K562 (cell line): ENCODE measurements around the gene ARSD. TPM values are rescaled to one million over a fixed set of nuclear protein-coding genes. Genes with fewer than 3 reads are reported as not detected.
A peak's percentile ranks its signal among the peaks of the same experiment; 100 is the strongest.

Source experiments
- BHLHE40 ChIP-seq: IDR thresholded peaks from 2 replicates; pipeline ENCODE4 v1.6.1; 2011; ENCODE audit warnings: low read length, improper control_type of control experiment
- FOXA3 ChIP-seq, 2 experiments: fragments of 450-650 bp in 1 of 2; sonication (generic) in 1 of 2; formaldehyde crosslinking; IDR thresholded peaks in 1 of 2; conservative IDR thresholded peaks in 1 of 2; 2 replicates each; pipeline versions ENCODE4 v1.4.0 to v1.8.0; 2020 to 2022; ENCODE audit warnings: mild to moderate bottlenecking in 2 of 2, missing genetic modification reagents in 1 of 2
- GTF2A2 ChIP-seq: IDR thresholded peaks from 2 replicates; pipeline ENCODE4 v1.6.1; 2016; ENCODE audit warnings: mild to moderate bottlenecking, missing genetic modification characterization, missing compliant biosample characterization
- L3MBTL2 ChIP-seq: fragments of 450-650 bp; IDR thresholded peaks from 2 replicates; pipeline ENCODE4 v1.6.1; 2016; ENCODE audit warnings: mild to moderate bottlenecking, moderate library complexity
- NFATC3 ChIP-seq: fragments of 450-650 bp; IDR thresholded peaks from 2 replicates; pipeline ENCODE4 v1.6.1; 2017; ENCODE audit warnings: mild to moderate bottlenecking
- SMAD1 ChIP-seq: fragments of 150-350 bp; IDR thresholded peaks from 2 replicates; pipeline ENCODE4 v1.6.1; 2014; ENCODE audit warnings: low read length, low read depth; ENCODE audit not compliant: partially characterized antibody
- polyA plus RNA-seq, 8 experiments: library from polyadenylated mRNA; depleted of rRNA in 4 of 8; stranded (reverse) in 5 of 8; unstranded in 3 of 8; fragments of >200 nt; fragmentation: Nextera tagmentation in 2 of 8; fragmentation: Illumina TruSeq in 1 of 8; extraction: Ambion mirVana in 2 of 8; extraction: Trizol in 1 of 8; gene quantifications; 2 replicates each; pipeline versions ENCODE4 v1.2.1 to v1.2.3, GENCODE V29; 2011 to 2014; ENCODE audit warnings: inconsistent platforms in 1 of 8, missing spikeins in 1 of 8
- total RNA-seq, 7 experiments: library from RNA; depleted of rRNA in 6 of 7; stranded (reverse); fragments of >200 nt in 6 of 7; fragmentation: Illumina TruSeq in 2 of 7; extraction: Trizol in 2 of 7; gene quantifications; 2 replicates each; pipeline versions ENCODE4 v1.2.1 to v1.2.3, GENCODE V29; 2011 to 2021; ENCODE audit warnings: low replicate concordance in 1 of 7
- TF ChIP-seq, protein P1 (sequence below), 2 experiments: fragments of 450-650 bp; formaldehyde crosslinking in 1 of 2; IDR thresholded peaks; 2 replicates each; pipeline versions ENCODE4 v1.4.0 to v1.6.1; 2014 to 2020; ENCODE audit warnings: mild to moderate bottlenecking in 2 of 2, borderline replicate concordance in 1 of 2, low read depth in 1 of 2
- TF ChIP-seq, protein P2 (sequence below), 2 experiments: IDR thresholded peaks; 2 replicates each; pipeline ENCODE4 v1.6.1; 2011; ENCODE audit warnings: borderline replicate concordance in 1 of 2, control low read depth in 1 of 2, low read depth in 1 of 2, low read length in 1 of 2, mild to moderate bottlenecking in 1 of 2, mixed read lengths in 1 of 2, moderate library complexity in 1 of 2; ENCODE audit not compliant: insufficient read depth in 1 of 2, insufficient read length in 1 of 2, poor library complexity in 1 of 2, severe bottlenecking in 1 of 2; ENCODE audit errors: extremely low read depth in 1 of 2
- TF ChIP-seq, protein P3 (sequence below), 3 experiments: IDR thresholded peaks in 2 of 3; conservative IDR thresholded peaks in 1 of 3; 2 replicates each; pipeline ENCODE4 v1.5.1; 2011 to 2012; ENCODE audit warnings: low read length in 3 of 3, mild to moderate bottlenecking in 3 of 3, control low read depth in 2 of 3, improper control_type of control experiment in 1 of 3, inconsistent platforms in 1 of 3, low read depth in 1 of 3, mixed read lengths in 1 of 3, moderate library complexity in 1 of 3; ENCODE audit not compliant: insufficient read depth in 2 of 3

The ARSD gene
- total and polyA plus RNA-seq, 9 of the 15 experiments (the other 6 are each of a cell fraction or from before 2014, with no cell fraction given), result 0.05 to 0.23 (median 0.09) TPM; not detected in 1

DNA sequence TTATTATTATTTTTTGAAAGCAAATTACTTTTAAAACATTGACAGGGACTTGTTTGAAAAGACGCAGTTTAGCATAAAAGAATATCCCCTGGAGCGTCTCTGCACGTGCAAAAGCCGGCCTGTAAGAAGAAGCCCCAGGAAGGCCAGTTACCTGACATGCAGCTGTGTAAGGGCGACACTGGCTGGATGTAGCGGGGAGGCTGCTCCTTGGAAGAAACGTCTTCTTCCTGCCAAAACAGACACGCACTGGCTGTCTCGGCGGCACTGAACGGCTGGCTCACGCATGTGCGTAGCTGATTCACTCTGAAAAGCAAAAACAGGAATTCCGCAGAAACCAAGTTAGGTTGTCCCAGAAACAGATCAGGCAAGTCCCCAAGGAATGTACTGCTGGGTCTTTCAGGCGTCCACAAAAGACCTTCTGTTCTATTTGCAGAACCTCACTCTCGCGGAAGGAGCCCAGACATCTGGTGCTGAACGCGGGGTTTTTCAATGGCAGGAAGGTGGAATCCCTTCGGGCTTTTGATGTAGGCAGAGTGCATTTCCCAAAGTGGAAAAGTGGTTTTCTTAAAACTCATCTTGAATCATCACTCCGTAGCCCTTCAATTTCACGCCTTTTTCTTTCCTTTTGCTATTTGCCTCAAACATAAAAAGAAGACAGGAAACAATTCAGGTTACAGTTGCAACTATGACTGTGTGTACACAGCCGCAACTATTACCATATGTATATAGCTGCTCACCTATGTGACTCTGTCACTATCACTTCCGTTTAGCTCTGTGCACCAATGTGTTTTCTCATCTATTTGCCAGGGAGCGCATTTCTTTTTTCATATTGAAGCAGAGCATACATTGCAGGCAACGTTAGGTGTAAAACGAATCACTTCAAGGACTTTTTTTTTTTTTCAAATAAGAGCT, 39.1 kb upstream of the ARSD start (continued):
- TF ChIP-seq, protein P1, sequence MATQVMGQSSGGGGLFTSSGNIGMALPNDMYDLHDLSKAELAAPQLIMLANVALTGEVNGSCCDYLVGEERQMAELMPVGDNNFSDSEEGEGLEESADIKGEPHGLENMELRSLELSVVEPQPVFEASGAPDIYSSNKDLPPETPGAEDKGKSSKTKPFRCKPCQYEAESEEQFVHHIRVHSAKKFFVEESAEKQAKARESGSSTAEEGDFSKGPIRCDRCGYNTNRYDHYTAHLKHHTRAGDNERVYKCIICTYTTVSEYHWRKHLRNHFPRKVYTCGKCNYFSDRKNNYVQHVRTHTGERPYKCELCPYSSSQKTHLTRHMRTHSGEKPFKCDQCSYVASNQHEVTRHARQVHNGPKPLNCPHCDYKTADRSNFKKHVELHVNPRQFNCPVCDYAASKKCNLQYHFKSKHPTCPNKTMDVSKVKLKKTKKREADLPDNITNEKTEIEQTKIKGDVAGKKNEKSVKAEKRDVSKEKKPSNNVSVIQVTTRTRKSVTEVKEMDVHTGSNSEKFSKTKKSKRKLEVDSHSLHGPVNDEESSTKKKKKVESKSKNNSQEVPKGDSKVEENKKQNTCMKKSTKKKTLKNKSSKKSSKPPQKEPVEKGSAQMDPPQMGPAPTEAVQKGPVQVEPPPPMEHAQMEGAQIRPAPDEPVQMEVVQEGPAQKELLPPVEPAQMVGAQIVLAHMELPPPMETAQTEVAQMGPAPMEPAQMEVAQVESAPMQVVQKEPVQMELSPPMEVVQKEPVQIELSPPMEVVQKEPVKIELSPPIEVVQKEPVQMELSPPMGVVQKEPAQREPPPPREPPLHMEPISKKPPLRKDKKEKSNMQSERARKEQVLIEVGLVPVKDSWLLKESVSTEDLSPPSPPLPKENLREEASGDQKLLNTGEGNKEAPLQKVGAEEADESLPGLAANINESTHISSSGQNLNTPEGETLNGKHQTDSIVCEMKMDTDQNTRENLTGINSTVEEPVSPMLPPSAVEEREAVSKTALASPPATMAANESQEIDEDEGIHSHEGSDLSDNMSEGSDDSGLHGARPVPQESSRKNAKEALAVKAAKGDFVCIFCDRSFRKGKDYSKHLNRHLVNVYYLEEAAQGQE (IDR thresholded peaks at IDR 0.05; ENCODE audit: borderline replicate concordance), result peak; percentile 44; the same call in 1 of the 2 replicates
- TF ChIP-seq, protein P1 (CRISPR knock-in tag; IDR thresholded peaks at IDR 0.05; ENCODE audit: low read depth), result no peak
- TF ChIP-seq NFATC3 (no peak), BHLHE40 (0 out of 2 replicates have a peak, but pooled peaks have one; percentile 66), SMAD1 (no peak), GTF2A2 (no peak), FOXA3 (CRISPR knock-in tag; conservative IDR thresholded peaks at IDR 0.05 in 1 of 2, IDR thresholded peaks at IDR 0.05 in 1 of 2) (0 out of 4 replicates have a peak, but pooled peaks of 1 of the 2 experiments have one; percentile 15), L3MBTL2 (peak; percentile 58)
- TF ChIP-seq, protein P2, sequence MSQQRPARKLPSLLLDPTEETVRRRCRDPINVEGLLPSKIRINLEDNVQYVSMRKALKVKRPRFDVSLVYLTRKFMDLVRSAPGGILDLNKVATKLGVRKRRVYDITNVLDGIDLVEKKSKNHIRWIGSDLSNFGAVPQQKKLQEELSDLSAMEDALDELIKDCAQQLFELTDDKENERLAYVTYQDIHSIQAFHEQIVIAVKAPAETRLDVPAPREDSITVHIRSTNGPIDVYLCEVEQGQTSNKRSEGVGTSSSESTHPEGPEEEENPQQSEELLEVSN (IDR thresholded peaks at IDR 0.05; ENCODE audit: borderline replicate concordance in 1 of 2, extremely low read depth in 1 of 2, insufficient read depth in 1 of 2, insufficient read length in 1 of 2, low read depth in 1 of 2, low read length in 1 of 2, poor library complexity in 1 of 2, severe bottlenecking in 1 of 2), result peak in 1 of 2 experiments; percentile 16
- TF ChIP-seq, protein P3, sequence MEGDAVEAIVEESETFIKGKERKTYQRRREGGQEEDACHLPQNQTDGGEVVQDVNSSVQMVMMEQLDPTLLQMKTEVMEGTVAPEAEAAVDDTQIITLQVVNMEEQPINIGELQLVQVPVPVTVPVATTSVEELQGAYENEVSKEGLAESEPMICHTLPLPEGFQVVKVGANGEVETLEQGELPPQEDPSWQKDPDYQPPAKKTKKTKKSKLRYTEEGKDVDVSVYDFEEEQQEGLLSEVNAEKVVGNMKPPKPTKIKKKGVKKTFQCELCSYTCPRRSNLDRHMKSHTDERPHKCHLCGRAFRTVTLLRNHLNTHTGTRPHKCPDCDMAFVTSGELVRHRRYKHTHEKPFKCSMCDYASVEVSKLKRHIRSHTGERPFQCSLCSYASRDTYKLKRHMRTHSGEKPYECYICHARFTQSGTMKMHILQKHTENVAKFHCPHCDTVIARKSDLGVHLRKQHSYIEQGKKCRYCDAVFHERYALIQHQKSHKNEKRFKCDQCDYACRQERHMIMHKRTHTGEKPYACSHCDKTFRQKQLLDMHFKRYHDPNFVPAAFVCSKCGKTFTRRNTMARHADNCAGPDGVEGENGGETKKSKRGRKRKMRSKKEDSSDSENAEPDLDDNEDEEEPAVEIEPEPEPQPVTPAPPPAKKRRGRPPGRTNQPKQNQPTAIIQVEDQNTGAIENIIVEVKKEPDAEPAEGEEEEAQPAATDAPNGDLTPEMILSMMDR (IDR thresholded peaks at IDR 0.05 in 2 of 3, conservative IDR thresholded peaks at IDR 0.05 in 1 of 3; ENCODE audit: insufficient read depth in 2 of 3, low read depth in 1 of 3, low read length in 3 of 3), result peak in 2 of 3 experiments; percentile 32 to 33; a peak in 4 of 6 replicates
